ENCODE results near the gene DAPP1. TPM values are rescaled to one million over a fixed set of nuclear protein-coding genes. Genes with fewer than 3 reads are reported as not detected.

DAPP1 gene
- total and polyA plus RNA-seq, 2 of the 8 experiments (the other 6 are each of a cell fraction or from before 2014, with no cell fraction given) = not detected

- H4K91ac ChIP-seq (replicated peaks; ENCODE audit: insufficient read length, low read length) = no peak overlapping the region
- H3K4me2 ChIP-seq (ENCODE audit: insufficient read depth in 1 of 2, low read depth in 2 of 2, low read length in 2 of 2) = no peak overlapping the region
- no peaks in the 10 kb centered on the region for H3K23me2 ChIP-seq (ENCODE audit: low read depth, low read length)
- no peak overlapping the region for H3K4me3 ChIP-seq (ENCODE audit: extremely low read depth in 1 of 4, insufficient read depth in 2 of 4, low read depth in 3 of 4, low read length in 4 of 4)
- peaks cover 0 to 5% (median 0%) of the 10 kb centered on the region in 4 experiments; a peak in 1 of 7 replicates for H3K4me1 ChIP-seq (replicated peaks in 1 of 4; ENCODE audit: control insufficient read depth in 3 of 4, insufficient read depth in 4 of 4, low read length in 3 of 4)
- H3K27me3 ChIP-seq (replicated peaks in 1 of 4; ENCODE audit: control insufficient read depth in 3 of 4, extremely low read depth in 1 of 4, insufficient read depth in 3 of 4, low read length in 3 of 4) = no peaks in the 10 kb centered on the region
- no peak overlapping the region for H2AFZ ChIP-seq (ENCODE audit: low read length)
- H2BK5ac ChIP-seq (ENCODE audit: low read depth, low read length) = no peak overlapping the region
- no peak overlapping the region for H3K23ac ChIP-seq (ENCODE audit: insufficient read length)
- no peak overlapping the region for H3K56ac ChIP-seq (replicated peaks; ENCODE audit: insufficient read length, low read depth, low read length)
- H3K18ac ChIP-seq (ENCODE audit: extremely low read depth, low read length) = no peak overlapping the region
- no peak overlapping the region for H4K8ac ChIP-seq (ENCODE audit: extremely low read depth, insufficient read depth, low read length)
- ChIA-PET CTCF (ENCODE audit: partially characterized antibody) (no interaction called here), POLR2A (ENCODE audit: partially characterized antibody) (no interaction called here)
- no peak overlapping the region for H2BK12ac ChIP-seq (ENCODE audit: low read depth, low read length)
- TF ChIP-seq SP4 (IDR thresholded peaks at IDR 0.05; ENCODE audit: low read length) = no peak
- no peak for TF ChIP-seq RAD21 (IDR thresholded peaks at IDR 0.05 in 1 of 2, conservative IDR thresholded peaks at IDR 0.05 in 1 of 2; ENCODE audit: low read depth in 2 of 2, low read length in 2 of 2)
- no peak for TF ChIP-seq POU5F1 (IDR thresholded peaks at IDR 0.05; ENCODE audit: low read depth, low read length)
- TF ChIP-seq USF2 (IDR thresholded peaks at IDR 0.05; ENCODE audit: low read length) = no peak
- no peak for TF ChIP-seq TCF12 (IDR thresholded peaks at IDR 0.05; ENCODE audit: low read depth, low read length)
- no peak for TF ChIP-seq MAX (IDR thresholded peaks at IDR 0.05)
- no peak for TF ChIP-seq ASH2L (IDR thresholded peaks at IDR 0.05; ENCODE audit: low read length)
- no peak for TF ChIP-seq RXRA (IDR thresholded peaks at IDR 0.05; ENCODE audit: insufficient read depth, low read depth, low read length)
- no peak for TF ChIP-seq CREB1 (IDR thresholded peaks at IDR 0.05)
- no peak for TF ChIP-seq BACH1 (IDR thresholded peaks at IDR 0.05; ENCODE audit: low read length)
- TF ChIP-seq BCL11A (IDR thresholded peaks at IDR 0.05; ENCODE audit: low read depth in 2 of 2, low read length in 2 of 2) = no peak
- H3K9ac ChIP-seq (replicated peaks in 1 of 4; ENCODE audit: extremely low read depth in 1 of 4, low read depth in 3 of 4, low read length in 3 of 4) = no peak overlapping the region
- H3K79me2 ChIP-seq (ENCODE audit: control insufficient read depth in 1 of 2, insufficient read depth in 2 of 2, low read length in 2 of 2) = no peaks in the 10 kb centered on the region
- H3K79me1 ChIP-seq (ENCODE audit: low read depth, low read length) = no peaks in the 10 kb centered on the region
- FAIRE-seq (no peak), DNase-seq (ENCODE audit: low read depth in 1 of 2, low spot score in 2 of 2) (no peak)
- WGBS, 2 experiments (ENCODE audit: extremely low coverage in 1 of 2, insufficient coverage in 1 of 2, insufficient read length in 1 of 2, insufficient replicate concordance in 2 of 2, low coverage in 1 of 2, low lambda C conversion rate in 2 of 2, missing lambda C conversion rate in 1 of 2) = 78% methylated on average over 2 of the region's 2 CpGs; no CpG with 5 or more reads in 1 of the 2 experiments
- H3K14ac ChIP-seq (ENCODE audit: insufficient read length) = no peak overlapping the region
- no peak overlapping the region for H2AK5ac ChIP-seq (ENCODE audit: low read depth, low read length)
- H3K27ac ChIP-seq (ENCODE audit: low read depth, low read length) = no peak overlapping the region
- H3K36me3 ChIP-seq (ENCODE audit: control insufficient read depth in 2 of 4, insufficient read depth in 4 of 4, low read length in 3 of 4) = no peaks in the 10 kb centered on the region
- no peak overlapping the region for H3K4ac ChIP-seq (replicated peaks; ENCODE audit: insufficient read length, low read depth, low read length)
- H4K20me1 ChIP-seq (replicated peaks in 1 of 2; ENCODE audit: control insufficient read depth in 1 of 2, insufficient read depth in 2 of 2, low read length in 2 of 2) = no peaks in the 10 kb centered on the region
- no peak overlapping the region for H2BK120ac ChIP-seq (replicated peaks; ENCODE audit: low read depth, low read length)
- H3K9me3 ChIP-seq (ENCODE audit: insufficient read depth in 2 of 2, low read depth in 1 of 2, low read length in 1 of 2) = no peaks in the 10 kb centered on the region
- no peak overlapping the region for H2BK15ac ChIP-seq (ENCODE audit: low read length)
- H4K5ac ChIP-seq (ENCODE audit: insufficient read length, low read depth, low read length) = no peak overlapping the region
- H2BK20ac ChIP-seq (ENCODE audit: low read length) = no peak overlapping the region
Measured at GRCh38 chr4:99860521-99860920, 43.9 kb downstream of the DAPP1 start.

Measured in H1 (cell line).